SK-N-SH treated with all-trans-retinoic acid at 6 μM for 48 hours (cell line): Measurements from ENCODE around the gene CLSTN2.

ENCODE experiments used
- ATAC-seq: fragments of 200-7000 bp; cut with Tn5 transposase; 3 replicates; pipeline ENCODE4 v1.9.1; 2020; ENCODE audit warnings: mild to moderate bottlenecking, moderate library complexity
- ARNTL ChIP-seq: fragments of 450-650 bp; formaldehyde crosslinking; IDR thresholded peaks from 2 replicates; pipeline ENCODE4 v1.5.0; 2020; ENCODE audit warnings: low read depth, mild to moderate bottlenecking, moderate library complexity, borderline replicate concordance
- BACH2 ChIP-seq: fragments of 250-450 bp; sonication (Bioruptor Pico); IDR thresholded peaks from 2 replicates; pipeline ENCODE4 v1.9.0; 2021; ENCODE audit warnings: mild to moderate bottlenecking, borderline replicate concordance
- CSDC2 ChIP-seq: fragments of 250-450 bp; sonication (Bioruptor Pico); IDR thresholded peaks from 2 replicates; pipeline ENCODE4 v1.5.0; 2020; ENCODE audit warnings: mild to moderate bottlenecking, moderate library complexity
- CSRNP3 ChIP-seq: fragments of 250-450 bp; sonication (Bioruptor Pico); IDR thresholded peaks from 2 replicates; pipeline ENCODE4 v1.5.1; 2021; ENCODE audit warnings: mild to moderate bottlenecking, moderate library complexity
- ESRRG ChIP-seq: fragments of 250-450 bp; sonication (Bioruptor Pico); IDR thresholded peaks from 2 replicates; pipeline ENCODE4 v1.6.1; 2021; ENCODE audit warnings: mild to moderate bottlenecking
- GLIS3 ChIP-seq: fragments of 250-450 bp; sonication (Bioruptor Pico); IDR thresholded peaks from 2 replicates; pipeline ENCODE4 v1.5.0; 2020; ENCODE audit warnings: mild to moderate bottlenecking, moderate library complexity
- ISL1 ChIP-seq: fragments of 250-450 bp; sonication (Bioruptor Pico); IDR thresholded peaks from 2 replicates; pipeline ENCODE4 v2.1.2; 2022; ENCODE audit warnings: mild to moderate bottlenecking, moderate library complexity
- OSR1 ChIP-seq: fragments of 250-450 bp; sonication (Bioruptor Pico); IDR thresholded peaks from 2 replicates; pipeline ENCODE4 v1.8.0; 2022; ENCODE audit warnings: moderate library complexity, mild to moderate bottlenecking, inconsistent platforms
- PATZ1 ChIP-seq: fragments of 250-450 bp; sonication (Bioruptor Pico); IDR thresholded peaks from 2 replicates; pipeline ENCODE4 v1.8.0; 2020; ENCODE audit warnings: mild to moderate bottlenecking, moderate library complexity, borderline replicate concordance
- PPARA ChIP-seq: fragments of 250-450 bp; sonication (Bioruptor Pico); IDR thresholded peaks from 2 replicates; pipeline ENCODE4 v1.5.0; 2020; ENCODE audit warnings: mild to moderate bottlenecking, borderline replicate concordance
- RARB ChIP-seq: fragments of 250-450 bp; sonication (Bioruptor Pico); IDR thresholded peaks from 2 replicates; pipeline ENCODE4 v1.8.0; 2021; ENCODE audit warnings: mild to moderate bottlenecking, moderate library complexity
- SNAI2 ChIP-seq: fragments of 250-450 bp; sonication (Bioruptor Pico); IDR thresholded peaks from 2 replicates; pipeline ENCODE4 v1.5.0; 2020; ENCODE audit warnings: mild to moderate bottlenecking, moderate library complexity
- TCF4 ChIP-seq: fragments of 250-450 bp; sonication (Bioruptor Pico); IDR thresholded peaks from 2 replicates; pipeline ENCODE4 v1.8.0; 2021; ENCODE audit warnings: mild to moderate bottlenecking, moderate library complexity, borderline replicate concordance
- TOX ChIP-seq: fragments of 250-450 bp; sonication (Bioruptor Pico); IDR thresholded peaks from 2 replicates; pipeline ENCODE4 v1.8.0; 2021; ENCODE audit warnings: mild to moderate bottlenecking, moderate library complexity, borderline replicate concordance
- TSHZ2 ChIP-seq: fragments of 250-450 bp; sonication (Bioruptor Pico); IDR thresholded peaks from 2 replicates; pipeline ENCODE4 v1.5.0; 2020; ENCODE audit warnings: mild to moderate bottlenecking, moderate library complexity
- ZC3H10 ChIP-seq: fragments of 250-450 bp; sonication (Bioruptor Pico); IDR thresholded peaks from 2 replicates; pipeline ENCODE4 v1.5.1; 2021; ENCODE audit warnings: mild to moderate bottlenecking, moderate library complexity
- ZFP3 ChIP-seq: fragments of 250-450 bp; sonication (Bioruptor Pico); IDR thresholded peaks from 2 replicates; pipeline ENCODE4 v1.5.0; 2020; ENCODE audit warnings: mild to moderate bottlenecking, moderate library complexity
- ZFP30 ChIP-seq: fragments of 450-650 bp; formaldehyde crosslinking; IDR thresholded peaks from 2 replicates; pipeline ENCODE4 v1.5.0; 2022; ENCODE audit warnings: mild to moderate bottlenecking, moderate library complexity
- ZNF565 ChIP-seq: fragments of 450-650 bp; formaldehyde crosslinking; conservative IDR thresholded peaks from 2 replicates; pipeline ENCODE4 v1.5.0; 2020; ENCODE audit warnings: low read depth, mild to moderate bottlenecking, moderate library complexity
- ZNF70 ChIP-seq: fragments of 450-650 bp; formaldehyde crosslinking; IDR thresholded peaks from 2 replicates; pipeline ENCODE4 v1.5.0; 2020; ENCODE audit warnings: mild to moderate bottlenecking, moderate library complexity
- ZNF8 ChIP-seq: fragments of 450-650 bp; formaldehyde crosslinking; IDR thresholded peaks from 2 replicates; pipeline ENCODE4 v1.5.0; 2020; ENCODE audit warnings: mild to moderate bottlenecking, moderate library complexity
- TF ChIP-seq, protein P1 (sequence below): fragments of 250-450 bp; sonication (Bioruptor Pico); IDR thresholded peaks from 2 replicates; pipeline ENCODE4 v1.5.1; 2020; ENCODE audit warnings: low read depth, mild to moderate bottlenecking, moderate library complexity

CLSTN2 gene

DNA sequence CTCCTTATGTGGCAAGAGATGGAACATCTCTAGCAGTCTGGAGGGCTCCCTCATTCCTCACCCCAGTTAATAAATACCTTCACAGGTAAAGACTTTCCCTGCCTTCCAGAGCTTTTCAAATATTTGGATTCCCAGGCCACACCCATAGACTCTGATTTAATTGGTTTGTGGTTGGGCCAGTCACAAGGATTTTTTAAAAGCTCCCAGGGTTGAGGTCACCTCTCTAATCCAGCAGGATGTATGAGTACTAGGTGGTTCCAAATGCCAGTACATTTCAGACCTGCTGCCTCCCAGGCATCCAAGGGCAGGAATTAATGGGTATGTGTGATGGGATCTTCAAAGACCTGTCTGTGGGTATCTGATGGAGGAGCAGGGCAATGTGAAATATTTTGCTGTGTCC lies 312.8 kb downstream of the CLSTN2 start:
- TF ChIP-seq TSHZ2 (CRISPR knock-in tag) (no peak), CSDC2 (no peak), ARNTL (CRISPR knock-in tag) (no peak), TOX (CRISPR knock-in tag) (no peak), TCF4 (no peak), RARB (no peak), ZFP30 (CRISPR knock-in tag) (no peak)
- TF ChIP-seq, protein P1, sequence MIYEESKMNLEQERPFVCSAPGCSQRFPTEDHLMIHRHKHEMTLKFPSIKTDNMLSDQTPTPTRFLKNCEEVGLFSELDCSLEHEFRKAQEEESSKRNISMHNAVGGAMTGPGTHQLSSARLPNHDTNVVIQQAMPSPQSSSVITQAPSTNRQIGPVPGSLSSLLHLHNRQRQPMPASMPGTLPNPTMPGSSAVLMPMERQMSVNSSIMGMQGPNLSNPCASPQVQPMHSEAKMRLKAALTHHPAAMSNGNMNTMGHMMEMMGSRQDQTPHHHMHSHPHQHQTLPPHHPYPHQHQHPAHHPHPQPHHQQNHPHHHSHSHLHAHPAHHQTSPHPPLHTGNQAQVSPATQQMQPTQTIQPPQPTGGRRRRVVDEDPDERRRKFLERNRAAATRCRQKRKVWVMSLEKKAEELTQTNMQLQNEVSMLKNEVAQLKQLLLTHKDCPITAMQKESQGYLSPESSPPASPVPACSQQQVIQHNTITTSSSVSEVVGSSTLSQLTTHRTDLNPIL (CRISPR knock-in tag), result no peak
- ATAC-seq, result no peak

- TF ChIP-seq TOX (CRISPR knock-in tag) (no peak), CSRNP3 (no peak), ZNF70 (no peak), ARNTL (CRISPR knock-in tag) (no peak), PPARA (CRISPR knock-in tag) (no peak), ZFP30 (CRISPR knock-in tag) (no peak), ESRRG (CRISPR knock-in tag) (no peak), ZC3H10 (CRISPR knock-in tag) (no peak), GLIS3 (CRISPR knock-in tag) (no peak), SNAI2 (CRISPR knock-in tag) (no peak), TCF4 (no peak)
- ATAC-seq, result no peak
Measured at GRCh38 chr3:140249188-140249587, 314.2 kb downstream of the CLSTN2 start.

- no peak for ATAC-seq
- TF ChIP-seq ESRRG (CRISPR knock-in tag), result no peak
- no peak for TF ChIP-seq ZFP30 (CRISPR knock-in tag)
- TF ChIP-seq OSR1 (CRISPR knock-in tag), result no peak
- no peak for TF ChIP-seq ZNF8 (CRISPR knock-in tag)
- no peak for TF ChIP-seq GLIS3 (CRISPR knock-in tag)
- TF ChIP-seq, protein P1 (CRISPR knock-in tag), result no peak
- TF ChIP-seq PATZ1 (CRISPR knock-in tag), result no peak
- no peak for TF ChIP-seq ARNTL (CRISPR knock-in tag)
Measured at GRCh38 chr3:140250010-140250855, 315.2 kb downstream of the CLSTN2 start.

GRCh38 chr3:140250945-140251344 lies 316.0 kb downstream of the CLSTN2 start:
- ATAC-seq, result no peak
- TF ChIP-seq ZFP30 (CRISPR knock-in tag) (no peak), GLIS3 (CRISPR knock-in tag) (no peak), ISL1 (CRISPR knock-in tag) (no peak), ZNF70 (no peak), BACH2 (CRISPR knock-in tag) (no peak), OSR1 (CRISPR knock-in tag) (no peak), PATZ1 (CRISPR knock-in tag) (no peak), CSRNP3 (no peak), ZC3H10 (CRISPR knock-in tag) (no peak), CSDC2 (no peak), TOX (CRISPR knock-in tag) (no peak), ZFP3 (CRISPR knock-in tag) (no peak), ZNF8 (CRISPR knock-in tag) (no peak), SNAI2 (CRISPR knock-in tag) (no peak), PPARA (CRISPR knock-in tag) (no peak), ZNF565 (no peak)
